ENCODE measurements around the gene EPHB1.
"Not testable (repeated sequence)": the region's sequence is repeated elsewhere in the genome, so short reads cannot be mapped to it uniquely, and the experiment has no call there.

EPHB1 gene

GRCh38 chr3:135039536-135039935 lies 244.5 kb downstream of the EPHB1 start:
- H3K9ac ChIP-seq (ENCODE audit: low read length); H3K4me3 ChIP-seq (ENCODE audit: low read length); H3K27me3 ChIP-seq (ENCODE audit: control insufficient read depth, insufficient read depth, low read length); H3K27ac ChIP-seq (ENCODE audit: low read length); H3K9me3 ChIP-seq (ENCODE audit: control insufficient read depth, low read depth, low read length); H3K4me1 ChIP-seq (ENCODE audit: control insufficient read depth, low read depth, low read length); H3K36me3 ChIP-seq (ENCODE audit: control insufficient read depth, low read depth, low read length): not testable (repeated sequence)

DNA sequence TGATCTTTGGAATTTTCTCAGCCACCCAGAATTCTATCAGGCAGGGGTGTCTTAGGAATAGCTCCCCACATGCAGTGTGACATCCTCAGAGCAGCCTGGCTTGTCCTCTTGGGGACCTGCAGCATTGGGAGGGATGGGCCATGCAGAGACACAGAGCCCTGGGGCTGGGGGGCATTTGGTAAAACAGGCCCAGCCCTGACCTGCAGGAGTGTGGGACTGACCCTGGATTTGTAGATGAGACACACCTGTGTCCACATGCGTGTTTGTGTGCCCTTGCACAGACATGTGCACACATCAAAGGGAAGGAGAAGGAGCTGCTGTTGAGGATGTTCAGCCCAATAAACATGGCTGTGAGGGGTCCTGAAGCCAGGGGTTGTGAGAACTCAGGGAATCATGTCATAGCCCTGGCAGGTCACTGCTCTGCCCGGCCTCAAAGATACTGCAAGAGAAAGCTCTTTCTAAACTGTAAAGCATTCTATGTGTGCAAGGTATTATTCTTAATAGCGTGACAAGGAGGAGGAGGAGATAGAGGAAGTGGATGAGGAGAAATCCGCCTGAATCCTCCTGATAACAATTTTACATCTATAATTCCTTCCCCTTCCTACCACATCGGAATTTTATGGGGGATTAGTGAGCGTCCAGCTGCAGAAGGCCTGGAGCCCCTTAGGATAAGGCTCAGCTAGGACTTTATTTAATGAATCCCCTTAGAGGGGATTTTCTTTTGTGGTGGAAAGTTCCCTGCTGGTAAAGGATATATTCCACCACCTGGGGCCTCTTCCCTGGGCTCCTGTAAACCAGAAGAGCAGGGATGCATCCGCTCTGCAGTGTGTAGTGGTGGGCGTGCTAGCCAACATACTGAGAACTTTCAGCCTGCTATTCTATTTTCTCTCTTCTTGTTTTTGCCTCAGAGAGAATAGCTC lies 245.5 kb downstream of the EPHB1 start:
- no peak overlapping the region for H3K27ac ChIP-seq (ENCODE audit: low read length)
- no peaks in the 10 kb centered on the region for H3K9me3 ChIP-seq (ENCODE audit: control insufficient read depth, low read depth, low read length)
- H3K27me3 ChIP-seq (ENCODE audit: control insufficient read depth, insufficient read depth, low read length), result no peaks in the 10 kb centered on the region
- H3K4me3 ChIP-seq (ENCODE audit: low read length), result no peak overlapping the region
- peaks cover 8% of the 10 kb centered on the region for H3K4me1 ChIP-seq (ENCODE audit: control insufficient read depth, low read depth, low read length)
- no peak overlapping the region for H3K9ac ChIP-seq (ENCODE audit: low read length)
- H3K36me3 ChIP-seq (ENCODE audit: control insufficient read depth, low read depth, low read length), result no peaks in the 10 kb centered on the region

DNA sequence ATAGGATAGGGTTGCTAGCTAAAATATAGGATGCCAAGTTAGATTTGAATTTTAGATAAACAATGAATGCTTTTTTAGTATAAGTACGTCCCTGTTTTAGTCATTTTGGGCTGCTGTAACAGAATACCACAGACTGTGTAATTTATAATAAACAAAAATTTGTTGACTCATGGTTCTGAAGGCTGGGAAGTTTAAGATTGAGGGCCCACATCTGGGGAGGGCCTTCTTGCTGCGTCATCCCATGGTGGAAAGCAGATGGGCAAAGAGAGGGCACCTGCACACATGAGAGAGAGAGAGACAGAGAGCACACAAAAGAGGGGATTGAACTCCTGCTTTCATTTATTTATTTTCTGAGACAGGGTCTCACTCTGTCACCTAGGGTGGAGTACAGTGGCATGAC lies 246.5 kb downstream of the EPHB1 start:
- Histone ChIP-seq H3K4me1 (ENCODE audit: control insufficient read depth, low read depth, low read length) (peaks cover 8% of the 10 kb centered on the region), H3K27ac (ENCODE audit: low read length) (no peak overlapping the region), H3K4me3 (ENCODE audit: low read length) (no peak overlapping the region), H3K9me3 (ENCODE audit: control insufficient read depth, low read depth, low read length) (no peaks in the 10 kb centered on the region), H3K9ac (ENCODE audit: low read length) (no peak overlapping the region), H3K36me3 (ENCODE audit: control insufficient read depth, low read depth, low read length) (no peaks in the 10 kb centered on the region), H3K27me3 (ENCODE audit: control insufficient read depth, insufficient read depth, low read length) (no peaks in the 10 kb centered on the region)

- Histone ChIP-seq H3K27ac (ENCODE audit: low read length) (no peak overlapping the region), H3K9me3 (ENCODE audit: control insufficient read depth, low read depth, low read length) (no peaks in the 10 kb centered on the region), H3K36me3 (ENCODE audit: control insufficient read depth, low read depth, low read length) (no peaks in the 10 kb centered on the region), H3K4me1 (ENCODE audit: control insufficient read depth, low read depth, low read length) (peaks cover 10% of the 10 kb centered on the region), H3K9ac (ENCODE audit: low read length) (no peak overlapping the region), H3K4me3 (ENCODE audit: low read length) (no peak overlapping the region), H3K27me3 (ENCODE audit: control insufficient read depth, insufficient read depth, low read length) (no peaks in the 10 kb centered on the region)
These were observed 252.0 kb downstream of the EPHB1 start for GRCh38 chr3:135047061-135047460.

- Histone ChIP-seq H3K27me3 (ENCODE audit: control insufficient read depth, insufficient read depth, low read length) (no peaks in the 10 kb centered on the region), H3K27ac (ENCODE audit: low read length) (no peak overlapping the region), H3K9me3 (ENCODE audit: control insufficient read depth, low read depth, low read length) (no peaks in the 10 kb centered on the region), H3K4me1 (ENCODE audit: control insufficient read depth, low read depth, low read length) (peaks cover 10% of the 10 kb centered on the region), H3K4me3 (ENCODE audit: low read length) (no peak overlapping the region), H3K9ac (ENCODE audit: low read length) (no peak overlapping the region), H3K36me3 (ENCODE audit: control insufficient read depth, low read depth, low read length) (no peaks in the 10 kb centered on the region)
These were observed 255.5 kb downstream of the EPHB1 start for GRCh38 chr3:135050536-135050935.

DNA sequence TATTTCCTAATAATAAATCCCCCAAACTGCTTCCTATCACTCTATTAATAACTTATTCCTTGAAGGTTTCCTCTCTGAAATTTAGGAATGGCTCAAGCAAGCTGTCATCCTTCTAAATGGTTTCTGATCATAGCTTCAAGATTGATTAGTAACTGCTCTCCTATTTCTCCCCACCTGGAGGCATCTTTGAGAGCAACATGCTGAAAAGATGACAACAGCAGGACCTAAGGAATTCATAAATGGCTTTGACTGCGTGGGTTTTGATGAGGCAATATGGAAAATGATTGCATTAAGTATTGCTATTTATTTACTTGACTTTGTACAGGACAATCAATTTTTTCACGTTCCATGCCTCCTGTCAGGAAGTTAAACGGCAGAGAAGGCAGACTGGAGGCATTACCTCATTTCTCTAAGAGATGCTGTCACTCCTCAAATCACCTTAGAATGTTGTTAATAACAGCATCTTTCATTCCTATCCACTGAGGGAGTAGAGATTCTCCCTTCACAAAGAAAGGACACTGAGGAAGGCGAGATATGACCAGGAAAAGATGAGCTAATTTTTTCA lies 256.4 kb downstream of the EPHB1 start:
- no peaks in the 10 kb centered on the region for H3K36me3 ChIP-seq (ENCODE audit: control insufficient read depth, low read depth, low read length)
- no peak overlapping the region for H3K9ac ChIP-seq (ENCODE audit: low read length)
- no peaks in the 10 kb centered on the region for H3K27me3 ChIP-seq (ENCODE audit: control insufficient read depth, insufficient read depth, low read length)
- H3K4me1 ChIP-seq (ENCODE audit: control insufficient read depth, low read depth, low read length), result peaks cover 10% of the 10 kb centered on the region
- H3K27ac ChIP-seq (ENCODE audit: low read length), result no peak overlapping the region
- H3K4me3 ChIP-seq (ENCODE audit: low read length), result no peak overlapping the region
- H3K9me3 ChIP-seq (ENCODE audit: control insufficient read depth, low read depth, low read length), result no peaks in the 10 kb centered on the region

- Histone ChIP-seq H3K36me3 (ENCODE audit: control insufficient read depth, low read depth, low read length) (no peaks in the 10 kb centered on the region), H3K4me3 (ENCODE audit: low read length) (no peak overlapping the region), H3K4me1 (ENCODE audit: control insufficient read depth, low read depth, low read length) (peaks cover 9% of the 10 kb centered on the region), H3K9ac (ENCODE audit: low read length) (no peak overlapping the region), H3K9me3 (ENCODE audit: control insufficient read depth, low read depth, low read length) (no peaks in the 10 kb centered on the region), H3K27me3 (ENCODE audit: control insufficient read depth, insufficient read depth, low read length) (no peaks in the 10 kb centered on the region), H3K27ac (ENCODE audit: low read length) (no peak overlapping the region)
These were observed 260.4 kb downstream of the EPHB1 start for GRCh38 chr3:135055449-135055848.

DNA sequence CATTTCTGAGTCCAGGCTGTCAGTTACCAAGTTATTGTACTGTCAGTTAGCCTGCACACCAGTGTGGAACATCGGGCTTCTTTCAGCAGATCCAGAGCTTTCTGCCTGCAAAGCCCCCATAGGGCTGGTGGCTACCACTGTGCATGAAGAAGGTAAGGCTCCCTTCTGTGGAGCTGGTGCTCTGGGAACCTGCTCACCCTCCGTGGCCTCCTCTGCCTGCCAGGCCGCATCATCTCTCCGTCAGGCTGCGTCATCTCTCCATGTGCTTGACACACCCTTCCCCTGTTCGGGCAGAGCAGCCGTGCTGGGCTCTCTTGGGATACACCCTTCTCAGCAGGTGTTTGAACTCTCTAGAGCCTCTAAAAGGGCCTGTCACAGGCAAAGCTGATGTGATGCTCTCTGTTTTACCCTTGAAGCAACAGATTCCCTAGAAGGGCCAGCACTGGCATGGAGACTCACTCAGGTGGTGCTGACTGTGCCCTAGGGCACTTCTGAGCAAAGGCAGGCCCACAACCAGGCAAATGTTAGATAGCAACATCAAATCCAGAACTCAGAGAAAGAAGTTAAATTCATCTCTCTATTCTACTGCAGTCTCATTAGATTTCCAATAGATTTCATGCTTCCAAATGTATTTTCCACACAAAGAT lies 261.1 kb downstream of the EPHB1 start:
- H3K27me3 ChIP-seq (ENCODE audit: control insufficient read depth, insufficient read depth, low read length), result no peaks in the 10 kb centered on the region
- no peaks in the 10 kb centered on the region for H3K9me3 ChIP-seq (ENCODE audit: control insufficient read depth, low read depth, low read length)

GRCh38 chr3:135056733-135057310 lies 261.8 kb downstream of the EPHB1 start:
- Histone ChIP-seq H3K4me1 (ENCODE audit: control insufficient read depth, low read depth, low read length) (no peaks in the 10 kb centered on the region), H3K27ac (ENCODE audit: low read length) (no peak overlapping the region), H3K27me3 (ENCODE audit: control insufficient read depth, insufficient read depth, low read length) (no peaks in the 10 kb centered on the region), H3K9me3 (ENCODE audit: control insufficient read depth, low read depth, low read length) (no peaks in the 10 kb centered on the region), H3K36me3 (ENCODE audit: control insufficient read depth, low read depth, low read length) (no peaks in the 10 kb centered on the region), H3K4me3 (ENCODE audit: low read length) (no peak overlapping the region), H3K9ac (ENCODE audit: low read length) (no peak overlapping the region)

More for the DNA sequence above, 261.1 kb downstream of the EPHB1 start:
- H3K4me1 ChIP-seq (ENCODE audit: control insufficient read depth, low read depth, low read length), result peaks cover 1% of the 10 kb centered on the region
- no peaks in the 10 kb centered on the region for H3K36me3 ChIP-seq (ENCODE audit: control insufficient read depth, low read depth, low read length)
- no peak overlapping the region for H3K9ac ChIP-seq (ENCODE audit: low read length)
- H3K4me3 ChIP-seq (ENCODE audit: low read length), result no peak overlapping the region
- H3K27ac ChIP-seq (ENCODE audit: low read length), result no peak overlapping the region

DNA sequence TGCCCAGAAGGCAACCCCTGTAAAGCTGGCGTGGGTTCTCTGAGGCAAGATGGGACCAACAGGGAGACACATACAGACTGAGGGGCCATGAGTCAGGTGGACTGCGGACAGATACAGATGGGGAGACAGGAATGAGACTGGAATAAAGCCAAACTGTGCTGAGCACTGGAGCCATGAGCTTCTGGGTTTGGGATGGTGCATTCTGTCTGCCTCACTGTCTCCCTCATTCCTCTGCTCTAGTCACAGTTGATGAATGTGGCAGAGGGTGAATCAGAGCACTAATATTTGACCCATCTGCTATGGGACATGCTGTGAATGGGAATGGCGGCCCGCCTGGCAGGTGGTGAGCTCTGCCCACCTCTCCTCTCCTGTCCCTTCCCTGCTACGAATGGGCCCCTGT lies 262.9 kb downstream of the EPHB1 start:
- H3K9me3 ChIP-seq (ENCODE audit: control insufficient read depth, low read depth, low read length), result no peaks in the 10 kb centered on the region
- no peaks in the 10 kb centered on the region for H3K27me3 ChIP-seq (ENCODE audit: control insufficient read depth, insufficient read depth, low read length)

DNA sequence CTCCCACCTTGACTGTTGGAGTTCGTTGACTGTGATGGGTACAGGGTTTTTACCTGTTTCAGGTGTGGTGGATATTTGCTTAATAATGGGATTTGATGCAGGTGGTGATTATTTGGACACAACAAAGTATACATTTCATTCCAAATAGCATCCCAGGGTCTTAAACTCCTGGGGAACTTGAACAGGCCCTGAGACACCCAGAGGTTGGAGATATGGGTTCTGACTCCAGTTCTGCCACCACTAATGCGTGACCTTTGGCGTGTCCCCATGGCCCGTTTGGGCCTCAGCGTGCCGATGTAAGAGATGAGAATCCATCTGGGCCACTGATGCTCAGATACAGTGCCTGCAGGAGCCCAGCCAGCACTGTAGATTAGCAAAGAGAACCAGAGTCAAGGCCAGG lies 264.5 kb downstream of the EPHB1 start:
- Histone ChIP-seq H3K27ac (ENCODE audit: low read length) (no peak overlapping the region), H3K27me3 (ENCODE audit: control insufficient read depth, insufficient read depth, low read length) (no peaks in the 10 kb centered on the region), H3K9ac (ENCODE audit: low read length) (no peak overlapping the region), H3K9me3 (ENCODE audit: control insufficient read depth, low read depth, low read length) (no peaks in the 10 kb centered on the region), H3K4me1 (ENCODE audit: control insufficient read depth, low read depth, low read length) (no peaks in the 10 kb centered on the region), H3K4me3 (ENCODE audit: low read length) (no peak overlapping the region), H3K36me3 (ENCODE audit: control insufficient read depth, low read depth, low read length) (no peaks in the 10 kb centered on the region)

More for the DNA sequence above, 262.9 kb downstream of the EPHB1 start:
- no peaks in the 10 kb centered on the region for H3K4me1 ChIP-seq (ENCODE audit: control insufficient read depth, low read depth, low read length)
- H3K36me3 ChIP-seq (ENCODE audit: control insufficient read depth, low read depth, low read length), result no peaks in the 10 kb centered on the region
- H3K27ac ChIP-seq (ENCODE audit: low read length), result no peak overlapping the region
- no peak overlapping the region for H3K4me3 ChIP-seq (ENCODE audit: low read length)
- no peak overlapping the region for H3K9ac ChIP-seq (ENCODE audit: low read length)
